Breast epithelium (tissue), 4 donors: ENCODE data around the gene MTARC2. TPM values are rescaled to one million over a fixed set of nuclear protein-coding genes. Genes with fewer than 3 reads are reported as not detected.

Source experiments
- DNase-seq, 2 donors: peaks; one replicate each; pipeline ENCODE4 v3.0.0-alpha.2; 2019; ENCODE audit warnings: low spot score in 2 of 2
- H3K27ac ChIP-seq, 2 donors: fragments of 200-600 bp; sonication (generic) in 1 of 2; one replicate each; pipeline ENCODE4 v1.5.1; 2016 to 2019; ENCODE audit warnings: mild to moderate bottlenecking in 1 of 2
- H3K27me3 ChIP-seq, 2 donors: fragments of 200-600 bp; sonication (generic) in 1 of 2; one replicate each; pipeline versions ENCODE4 v1.5.1 to v1.6.0; 2017 to 2019; ENCODE audit warnings: control low read depth in 1 of 2, mild to moderate bottlenecking in 1 of 2
- H3K36me3 ChIP-seq: fragments of 200-600 bp; one replicate; pipeline ENCODE4 v1.5.1; 2019
- H3K4me1 ChIP-seq, 2 donors: fragments of 200-600 bp; sonication (generic); one replicate each; pipeline ENCODE4 v1.5.1; 2016 to 2019; ENCODE audit warnings: control low read depth in 1 of 2
- H3K4me3 ChIP-seq, 3 donors: fragments of 200-600 bp; sonication (generic); 1 replicate in 2 of 3; 2 replicates in 1 of 3; pipeline ENCODE4 v1.5.1; 2016 to 2019; ENCODE audit warnings: mild to moderate bottlenecking in 3 of 3, moderate library complexity in 2 of 3
- H3K9me3 ChIP-seq, 2 donors: fragments of 200-600 bp; sonication (generic) in 1 of 2; one replicate each; pipeline ENCODE4 v1.5.1; 2016 to 2019; ENCODE audit warnings: control low read depth in 1 of 2
- CTCF ChIP-seq, 3 donors: fragments of 450-650 bp; IDR thresholded peaks; one replicate each; pipeline ENCODE4 v1.5.1; 2016 to 2017; ENCODE audit warnings: antibody characterized with exemption in 3 of 3, mild to moderate bottlenecking in 3 of 3, moderate library complexity in 3 of 3
- POLR2A ChIP-seq: fragments of 450-650 bp; IDR thresholded peaks from one replicate; pipeline ENCODE4 v1.6.1; 2016; ENCODE audit warnings: antibody characterized with exemption, mild to moderate bottlenecking, moderate library complexity
- POLR2AphosphoS5 ChIP-seq, 3 donors: sonication (generic); formaldehyde crosslinking; IDR thresholded peaks; one replicate each; pipeline ENCODE4 v1.6.1; 2017; ENCODE audit warnings: antibody characterized with exemption in 3 of 3
- intact Hi-C: fragments of 100-400 bp; cut with DNase I; formaldehyde crosslinking; loops from one replicate; pipeline ENCODE4 v1.15.1; 2023; ENCODE audit warnings: low total_unique reads
- total RNA-seq, 3 donors: library from RNA; depleted of rRNA; stranded (reverse); fragments of >200 nt; gene quantifications; one replicate each; pipeline ENCODE4 v1.1.0, GENCODE V29; 2016

The MTARC2 gene
- total RNA-seq, 3 donors from 2014 or later: 11.7 to 18.4 (median 15.8) TPM

DNA sequence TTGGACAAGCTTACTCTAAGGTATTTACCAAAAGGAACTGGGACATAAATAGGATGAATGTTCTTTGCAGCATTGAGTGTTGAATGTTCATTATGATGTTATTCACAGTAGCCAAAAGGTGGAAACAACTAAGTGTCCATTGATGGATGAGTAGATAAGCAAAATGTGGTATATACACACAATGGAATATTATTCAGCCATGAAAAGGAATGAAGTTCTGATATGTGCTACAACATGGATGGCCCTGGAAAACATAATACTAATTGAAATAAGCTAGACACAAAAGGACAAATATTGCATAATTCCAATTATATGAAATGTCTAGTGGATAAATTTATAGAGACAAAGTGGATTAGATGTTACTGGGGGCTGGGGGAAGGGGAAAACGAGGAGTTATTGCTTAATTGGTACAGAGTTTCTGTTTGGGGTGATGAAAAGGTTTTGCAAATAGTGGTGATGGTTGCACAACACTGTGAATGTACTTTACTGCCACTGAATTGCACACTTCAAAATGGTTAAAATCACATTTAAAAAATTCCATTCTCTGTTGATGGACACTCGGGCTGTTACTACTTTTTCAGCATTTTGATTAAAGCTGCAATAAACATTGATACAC is 41.5 kb downstream of the MTARC2 start:
- no peak overlapping the region for H3K4me3 ChIP-seq
- H3K27me3 ChIP-seq: no peaks in the 10 kb centered on the region
- no peaks in the 10 kb centered on the region for H3K9me3 ChIP-seq
- no peak for TF ChIP-seq CTCF (IDR thresholded peaks at IDR 0.05)
- TF ChIP-seq POLR2AphosphoS5 (IDR thresholded peaks at IDR 0.05): no peak
- no peak for TF ChIP-seq POLR2A
- no peak for DNase-seq
- H3K4me1 ChIP-seq: peaks cover 0 to 3% of the 10 kb centered on the region in 2 donors
- no peak overlapping the region for H3K27ac ChIP-seq
- H3K36me3 ChIP-seq: no peaks in the 10 kb centered on the region
- intact Hi-C loops: no loop called here

- no peaks in the 10 kb centered on the region for H3K27me3 ChIP-seq
- no peak for DNase-seq
- TF ChIP-seq CTCF (IDR thresholded peaks at IDR 0.05): no peak
- TF ChIP-seq POLR2A: no peak
- TF ChIP-seq POLR2AphosphoS5 (IDR thresholded peaks at IDR 0.05): no peak
- H3K4me1 ChIP-seq: peaks cover 0 to 3% of the 10 kb centered on the region in 2 donors
- intact Hi-C loops: no loop called here
- H3K27ac ChIP-seq: peak overlapping the region; percentile 17 to 45
- no peak overlapping the region for H3K4me3 ChIP-seq
- no peaks in the 10 kb centered on the region for H3K36me3 ChIP-seq
- H3K9me3 ChIP-seq: no peaks in the 10 kb centered on the region
Observed at GRCh38 chr1:220791285-220791684, 43.2 kb downstream of the MTARC2 start.

GRCh38 chr1:220791956-220792355 is 43.8 kb downstream of the MTARC2 start:
- DNase-seq: no peak
- peak overlapping the region in 1 of 2 donors; percentile 45 for H3K27ac ChIP-seq
- peaks cover 0 to 3% of the 10 kb centered on the region in 2 donors for H3K4me1 ChIP-seq
- no peaks in the 10 kb centered on the region for H3K9me3 ChIP-seq
- H3K4me3 ChIP-seq: no peak overlapping the region
- TF ChIP-seq CTCF (IDR thresholded peaks at IDR 0.05) (no peak), POLR2AphosphoS5 (IDR thresholded peaks at IDR 0.05) (peak in 1 of 3 donors; percentile 44), POLR2A (no peak)
- intact Hi-C loops: no loop called here
- H3K27me3 ChIP-seq: no peaks in the 10 kb centered on the region
- no peaks in the 10 kb centered on the region for H3K36me3 ChIP-seq

DNA sequence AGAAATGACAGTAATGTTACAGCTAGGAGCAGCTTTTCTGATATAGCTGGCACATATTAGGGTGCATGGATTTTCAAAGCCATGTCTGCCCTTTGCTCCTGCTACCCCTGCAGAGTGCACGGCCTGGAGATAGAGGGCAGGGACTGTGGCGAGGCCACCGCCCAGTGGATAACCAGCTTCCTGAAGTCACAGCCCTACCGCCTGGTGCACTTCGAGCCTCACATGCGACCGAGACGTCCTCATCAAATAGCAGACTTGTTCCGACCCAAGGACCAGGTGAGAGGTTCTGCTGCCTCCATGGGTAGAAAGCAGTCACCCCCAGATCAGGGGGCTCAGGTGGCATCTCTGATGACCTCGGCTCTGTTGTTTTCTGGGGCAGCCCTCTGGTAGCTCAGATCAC is 48.4 kb downstream of the MTARC2 start:
- Histone ChIP-seq H3K36me3 (no peaks in the 10 kb centered on the region), H3K4me3 (no peak overlapping the region), H3K27ac (no peak overlapping the region), H3K4me1 (peaks cover 0 to 2% of the 10 kb centered on the region in 2 donors), H3K27me3 (no peaks in the 10 kb centered on the region), H3K9me3 (no peaks in the 10 kb centered on the region)
- no peak for TF ChIP-seq CTCF (IDR thresholded peaks at IDR 0.05)
- no peak for TF ChIP-seq POLR2AphosphoS5 (IDR thresholded peaks at IDR 0.05)
- no peak for TF ChIP-seq POLR2A
- intact Hi-C loops: no loop called here
- no peak for DNase-seq

DNA sequence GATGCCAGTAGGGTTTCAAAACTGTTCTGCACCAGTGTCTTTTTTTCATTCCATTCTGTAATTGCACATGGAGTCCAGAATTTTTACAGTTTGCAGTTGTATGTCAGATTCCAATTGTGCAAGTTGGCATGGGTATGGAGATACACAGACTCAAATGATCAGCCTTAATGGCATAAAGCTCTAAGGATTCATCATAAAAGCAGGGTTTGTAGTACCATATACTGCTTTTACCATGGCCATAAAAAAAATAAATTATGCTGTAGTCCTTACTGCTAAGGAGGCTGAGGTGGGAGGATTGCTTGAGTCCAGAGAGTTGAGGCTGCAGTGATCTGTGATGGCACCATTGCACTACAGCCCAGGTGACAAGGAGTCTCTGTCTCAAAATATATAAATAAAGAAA is 48.9 kb downstream of the MTARC2 start:
- TF ChIP-seq POLR2AphosphoS5 (IDR thresholded peaks at IDR 0.05): no peak
- no peak for TF ChIP-seq POLR2A
- TF ChIP-seq CTCF (IDR thresholded peaks at IDR 0.05): no peak
- DNase-seq: no peak
- H3K9me3 ChIP-seq: no peaks in the 10 kb centered on the region
- no peaks in the 10 kb centered on the region for H3K36me3 ChIP-seq
- H3K27ac ChIP-seq: no peak overlapping the region
- no peaks in the 10 kb centered on the region for H3K4me1 ChIP-seq
- intact Hi-C loops: no loop called here
- no peak overlapping the region for H3K4me3 ChIP-seq
- H3K27me3 ChIP-seq: no peaks in the 10 kb centered on the region
